ENCODE measurements around the gene ZNF543. TPM values are rescaled to one million over a fixed set of nuclear protein-coding genes. Genes with fewer than 3 reads are reported as not detected.
"Not testable (repeated sequence)": the region's sequence is repeated elsewhere in the genome, so short reads cannot be mapped to it uniquely, and the experiment has no call there.

ZNF543 gene
- total RNA-seq, 1 donor from 2014 or later, result 6.1 TPM

GRCh38 chr19:57374179-57374578 lies 53.9 kb downstream of the ZNF543 start:
- no peak for ATAC-seq

GRCh38 chr19:57374647-57375046 lies 54.4 kb downstream of the ZNF543 start:
- ATAC-seq; intact Hi-C loops (cut with micrococcal nuclease); DNase-seq: not testable (repeated sequence)

More at GRCh38 chr19:57374179-57374578, 53.9 kb downstream of the ZNF543 start:
- no peak for DNase-seq
- intact Hi-C loops (cut with micrococcal nuclease), result no loop called here

- no peak for DNase-seq
- intact Hi-C loops (cut with micrococcal nuclease), result no loop called here
- ATAC-seq, result no peak
Measured at GRCh38 chr19:57376151-57376550, 55.9 kb downstream of the ZNF543 start.

- intact Hi-C loops (cut with micrococcal nuclease), result no loop called here
- ATAC-seq (no peak), DNase-seq (no peak)
Measured at GRCh38 chr19:57377498-57378146, 57.4 kb downstream of the ZNF543 start.

Other genes with a start within 250 kb of the ZNF543 start
- gene USP29, start 200.5 kb upstream of the ZNF543 start, total RNA-seq, result not detected
- not detected for gene ZIM3, start 175.3 kb upstream of the ZNF543 start, total RNA-seq
- gene DUXA, start 153.0 kb upstream of the ZNF543 start, total RNA-seq, result not detected
- 19.4 TPM for gene ZNF264, start 129.0 kb upstream of the ZNF543 start, total RNA-seq
- gene AURKC, start 89.4 kb upstream of the ZNF543 start, total RNA-seq, result 1.5 TPM
- 9.0 TPM for gene ZNF805, start 79.8 kb upstream of the ZNF543 start, total RNA-seq
- 26.4 TPM for gene ZNF460, start 40.0 kb upstream of the ZNF543 start, total RNA-seq
- 8.3 TPM for gene ZNF304, start 30.8 kb downstream of the ZNF543 start, total RNA-seq
- gene TRAPPC2B, start 43.1 kb downstream of the ZNF543 start, total RNA-seq, result 10.9 TPM
- gene ZNF547, start 43.1 kb downstream of the ZNF543 start, total RNA-seq, result 3.2 TPM
- gene ZNF548, start 69.4 kb downstream of the ZNF543 start, total RNA-seq, result 17.8 TPM
- 8.8 TPM for gene ZNF17, start 90.7 kb downstream of the ZNF543 start, total RNA-seq
- 3.3 TPM for gene ZNF749, start 114.9 kb downstream of the ZNF543 start, total RNA-seq
- 4.1 TPM for gene VN1R1, start 136.7 kb downstream of the ZNF543 start, total RNA-seq
- gene ZNF772, start 157.1 kb downstream of the ZNF543 start, total RNA-seq, result 24.0 TPM
- gene ZNF419, start 167.3 kb downstream of the ZNF543 start, total RNA-seq, result 9.1 TPM
- 6.0 TPM for gene ZNF773, start 179.5 kb downstream of the ZNF543 start, total RNA-seq
- gene ZNF549, start 206.9 kb downstream of the ZNF543 start, total RNA-seq, result 4.1 TPM
- 8.4 TPM for gene ZNF550, start 239.4 kb downstream of the ZNF543 start, total RNA-seq

Data from left ventricle myocardium superior (tissue), 1 donor.